NCI-H2029 (cell line): ENCODE measurements around the gene CDH5.
A peak's percentile ranks its signal among the peaks of the same experiment; 100 is the strongest.

Source experiments
- DNase-seq: peaks from one replicate; lab custom pipeline; 2025; lab: John Stamatoyannopoulos, UW

CDH5 gene

DNA sequence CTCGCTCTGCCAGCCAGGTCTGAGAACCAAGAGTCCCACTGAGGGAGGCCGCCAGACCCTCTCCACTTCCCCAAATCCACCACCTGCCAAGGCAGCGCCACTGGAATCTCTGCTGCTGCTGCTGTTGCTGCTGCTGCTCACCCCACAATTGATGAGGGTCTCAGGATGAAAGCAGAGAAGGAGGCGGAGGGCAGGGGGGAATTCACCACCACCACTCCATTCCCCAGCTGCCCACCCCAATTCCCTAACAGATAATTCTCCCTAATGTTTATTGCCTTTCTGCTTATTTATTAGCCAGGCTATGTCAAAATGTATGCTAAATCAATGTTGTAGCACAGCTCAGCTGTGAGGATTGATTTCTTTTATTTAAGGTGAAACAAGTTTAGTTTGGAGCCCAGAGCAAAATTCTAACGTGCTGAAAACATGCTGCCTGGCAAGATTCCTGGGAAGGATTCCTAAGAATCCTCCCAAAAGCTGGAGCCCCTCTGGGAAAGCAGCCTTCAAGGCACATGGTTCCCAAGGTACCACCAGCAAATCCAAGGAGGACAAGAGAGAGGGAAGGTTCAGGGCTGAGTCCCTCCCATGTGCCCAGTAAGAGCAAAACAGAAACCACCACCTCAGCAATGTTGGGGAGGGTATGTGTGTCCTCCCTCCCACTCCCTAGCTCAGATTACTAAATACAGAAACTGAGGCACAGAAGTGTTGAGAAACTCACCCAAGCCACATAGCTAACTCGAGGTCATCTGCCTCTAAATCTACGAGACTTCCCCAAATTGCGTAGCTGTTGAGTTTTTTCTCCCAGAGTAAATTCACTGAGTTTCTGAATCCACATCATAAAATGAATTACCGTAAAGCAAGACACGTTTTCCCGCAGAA, 12.2 kb upstream of the CDH5 start:
- no peak for DNase-seq

DNA sequence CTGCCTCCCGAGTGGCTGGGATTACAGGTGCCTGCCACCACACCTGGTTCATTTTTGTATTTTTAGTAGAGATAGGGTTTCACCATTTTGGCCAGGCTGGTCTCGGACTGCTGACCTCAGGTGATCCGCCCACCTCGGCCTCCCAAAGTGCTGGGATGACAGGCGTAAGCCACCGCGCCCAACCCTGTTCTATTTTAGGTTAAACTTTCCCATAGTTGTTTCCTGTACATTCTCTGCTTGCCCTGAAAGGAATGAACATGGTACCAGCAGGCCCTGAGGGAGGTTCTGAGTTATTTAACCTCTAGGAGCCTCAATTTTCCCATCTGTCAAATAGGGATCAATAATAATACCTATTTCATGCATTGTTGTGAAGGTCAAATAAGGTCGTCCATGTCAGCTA, 11.0 kb upstream of the CDH5 start:
- no peak for DNase-seq

DNA sequence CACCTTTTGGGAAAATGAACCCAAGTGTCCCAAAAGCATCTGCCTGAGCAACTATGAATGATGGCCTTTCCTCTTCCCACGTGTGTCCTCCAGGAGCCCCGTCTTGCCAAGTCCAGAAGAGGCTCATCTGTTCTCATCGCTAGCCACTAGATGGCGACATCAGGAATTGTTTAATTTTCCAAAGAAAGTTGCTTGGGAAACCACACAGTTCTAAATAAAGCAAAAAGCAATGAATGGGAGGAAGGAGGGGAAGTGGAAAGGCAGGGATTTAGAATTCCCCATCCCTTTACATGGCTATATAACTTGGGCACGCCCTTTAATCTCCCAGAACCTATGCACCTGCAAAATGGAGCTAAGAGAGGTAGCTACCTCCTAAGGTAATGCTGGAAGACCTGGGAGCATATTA, 9.0 kb upstream of the CDH5 start:
- DNase-seq: no peak

DNA sequence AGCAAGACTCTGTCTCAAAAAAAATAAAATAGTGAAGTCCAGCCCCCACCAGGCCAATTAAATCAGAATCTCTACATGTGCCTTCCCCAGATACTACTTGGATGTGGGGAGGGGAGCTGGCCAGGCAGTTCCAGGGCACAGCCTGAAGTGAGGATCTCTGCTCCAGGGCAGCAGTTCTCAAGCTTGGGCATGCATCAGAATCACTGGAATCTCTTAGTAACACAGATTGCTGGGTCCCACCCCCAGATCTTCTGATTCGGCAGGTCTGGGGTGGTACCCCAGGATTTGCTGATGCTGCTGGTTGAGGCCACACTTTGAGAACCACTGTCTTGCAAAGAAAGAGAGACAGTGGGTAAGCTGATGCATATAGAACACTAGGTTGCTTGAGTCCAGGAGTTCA, 8.3 kb upstream of the CDH5 start:
- no peak for DNase-seq

GRCh38 chr16:66359012-66359411, 7.5 kb upstream of the CDH5 start:
- DNase-seq: no peak

GRCh38 chr16:66359811-66360608, 6.5 kb upstream of the CDH5 start:
- peak; percentile 23 for DNase-seq

DNA sequence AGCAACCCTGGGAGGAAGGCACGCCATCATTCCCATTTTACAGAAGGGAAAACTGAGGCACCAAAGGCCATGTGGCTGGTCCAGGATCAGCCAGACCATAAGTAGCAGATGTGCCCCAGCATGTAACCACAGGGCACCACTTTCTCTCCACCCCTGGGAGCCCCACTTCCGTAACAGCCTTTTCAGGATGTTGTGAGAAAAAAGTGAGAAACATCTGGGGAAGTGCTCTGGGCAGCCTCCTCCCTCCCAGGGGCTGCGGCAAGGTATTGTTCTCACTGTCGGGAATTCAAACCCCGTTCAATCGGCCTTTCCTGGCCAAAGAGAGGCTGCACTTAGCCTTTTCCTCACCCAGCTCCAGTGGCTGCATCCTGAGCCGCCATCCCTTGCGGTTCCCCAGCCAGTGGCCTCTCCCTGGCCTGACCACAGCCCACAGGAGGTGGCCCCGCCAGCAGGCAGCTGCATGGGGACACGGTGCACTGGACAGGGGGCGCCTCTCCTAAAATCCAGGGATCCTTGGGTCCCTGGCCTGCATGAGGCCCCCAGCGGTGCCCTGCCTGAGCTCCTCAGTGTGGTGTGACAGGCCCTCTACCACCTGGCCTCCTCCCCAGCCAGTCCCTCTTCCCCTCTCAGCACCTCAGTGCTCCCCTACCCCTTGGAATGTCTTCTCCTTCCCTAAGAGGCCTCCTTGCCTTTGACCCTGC, 5.7 kb upstream of the CDH5 start:
- DNase-seq: no peak

GRCh38 chr16:66361604-66362135, 4.8 kb upstream of the CDH5 start:
- no peak for DNase-seq

- no peak for DNase-seq
Measured at GRCh38 chr16:66363211-66363777, 3.2 kb upstream of the CDH5 start.

GRCh38 chr16:66364117-66364958, 2.2 kb upstream of the CDH5 start:
- DNase-seq: no peak

DNA sequence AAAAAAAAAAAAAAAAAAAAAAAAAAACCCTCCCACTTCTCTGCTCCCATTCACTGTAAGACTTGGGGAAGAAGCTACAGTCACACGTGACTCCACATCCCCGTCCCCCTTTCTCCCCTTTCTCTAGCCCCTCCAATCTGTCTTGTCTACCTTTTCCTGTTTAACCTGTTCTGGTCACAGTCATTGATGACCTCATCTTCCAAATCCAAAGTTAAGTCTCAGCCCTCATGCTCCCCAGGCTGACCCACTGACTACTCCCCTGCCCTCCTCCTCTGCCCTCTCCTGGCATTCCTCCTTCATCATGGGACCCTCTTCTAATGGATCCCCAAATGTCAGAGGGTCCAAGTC, 1.6 kb upstream of the CDH5 start:
- DNase-seq: no peak

- no peak for DNase-seq
Measured at GRCh38 chr16:66365651-66366050, 840 bp upstream of the CDH5 start.

- no peak for DNase-seq
Measured at GRCh38 chr16:66367968-66368891, 1.7 kb downstream of the CDH5 start.

- no peak for DNase-seq
Measured at GRCh38 chr16:66369055-66369592, 2.6 kb downstream of the CDH5 start.

DNA sequence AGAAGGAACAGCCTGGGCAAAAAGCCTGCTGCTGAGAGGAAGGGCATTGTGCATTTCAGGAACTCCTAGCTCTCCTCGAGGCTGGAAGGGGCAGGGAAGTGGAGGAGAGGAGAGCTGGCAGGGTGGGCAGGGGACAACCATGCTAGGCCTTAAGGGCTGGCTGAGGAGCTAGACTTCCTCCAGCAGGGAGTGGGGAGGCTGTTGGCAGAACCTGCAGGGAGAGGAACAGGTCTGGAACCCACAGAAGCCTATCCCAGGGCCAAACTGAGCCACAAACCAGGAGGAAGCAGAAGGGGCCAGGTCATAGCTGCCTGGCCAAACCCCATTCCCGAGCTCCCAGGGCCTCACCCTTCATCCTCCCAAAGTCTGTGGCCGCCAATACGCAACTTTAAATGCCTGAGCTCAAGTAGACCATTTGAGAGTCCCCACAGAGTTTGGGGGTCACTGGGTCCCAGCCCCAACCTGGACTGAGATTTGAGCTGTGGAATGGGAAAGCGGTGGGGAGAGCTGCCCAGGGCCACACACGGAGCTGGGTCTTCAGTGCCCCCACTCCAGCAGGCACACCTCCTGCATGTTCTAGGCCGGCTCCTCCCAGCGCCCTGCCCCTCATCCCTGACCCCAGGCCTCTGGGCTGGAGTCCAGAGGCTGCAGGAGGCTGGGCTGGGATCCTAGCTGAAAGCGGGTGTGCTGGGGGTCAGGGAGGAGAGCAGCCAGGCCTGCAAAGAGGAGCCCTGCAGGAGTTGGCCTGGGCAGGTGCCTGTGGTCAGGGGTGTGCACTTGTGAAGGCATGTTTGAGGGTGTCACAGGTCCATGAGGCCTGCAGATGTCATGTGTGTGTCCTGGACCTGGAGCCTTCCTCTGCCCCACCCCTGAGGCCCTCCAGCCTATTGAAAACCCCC, 4.5 kb downstream of the CDH5 start:
- DNase-seq: no peak

DNA sequence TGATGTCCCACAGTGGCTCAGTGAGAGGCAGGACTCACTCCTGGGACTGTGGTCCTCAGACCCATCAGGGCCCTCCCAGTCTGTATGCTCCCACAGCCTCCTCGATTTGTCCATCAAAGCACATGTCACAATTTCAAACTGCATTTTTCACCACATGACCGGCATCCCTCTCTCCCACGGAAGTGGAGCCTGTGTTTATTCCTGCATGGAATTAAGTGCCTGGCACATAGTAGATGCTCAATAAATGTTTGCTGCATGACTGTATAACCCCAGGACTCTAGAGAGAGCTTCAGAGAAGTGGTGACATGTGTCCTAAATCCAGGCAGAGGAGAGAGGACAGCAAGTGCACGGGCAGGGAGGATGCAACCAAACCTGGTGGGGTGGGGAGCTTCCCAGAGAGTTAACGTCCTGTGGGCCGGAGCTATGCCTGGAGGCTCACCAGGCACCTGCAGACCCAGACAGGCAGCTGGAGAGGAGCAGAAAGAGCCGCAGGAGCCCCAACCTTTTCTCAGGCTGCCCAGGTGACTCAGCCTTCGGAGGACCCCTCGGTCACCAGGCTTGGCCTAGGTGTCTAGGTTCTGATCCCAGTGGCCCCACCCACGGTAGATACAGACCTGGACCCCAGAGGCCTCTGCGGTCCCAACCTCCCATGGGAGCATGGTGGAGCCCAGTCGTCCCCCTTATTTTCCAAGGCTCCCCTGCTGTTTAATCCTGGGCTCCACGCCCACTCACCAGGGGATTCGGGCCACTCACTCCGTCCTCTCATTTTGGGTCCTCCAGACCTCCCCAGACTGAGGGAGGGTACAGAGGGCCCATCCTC, 5.8 kb downstream of the CDH5 start:
- no peak for DNase-seq

DNA sequence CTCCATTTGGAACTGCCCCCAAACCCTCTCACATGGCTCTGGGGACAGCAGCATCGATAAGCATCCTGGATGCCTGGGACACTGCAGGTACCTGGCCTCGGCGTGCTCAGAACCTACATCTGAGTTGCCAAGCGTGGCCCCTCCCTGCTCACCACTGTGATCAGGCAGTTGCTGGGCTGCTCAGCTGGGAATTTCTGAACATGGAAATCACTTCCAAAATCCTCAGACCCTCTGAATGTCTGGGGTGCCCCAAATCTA, 6.3 kb downstream of the CDH5 start:
- no peak for DNase-seq

GRCh38 chr16:66373667-66374066, 7.2 kb downstream of the CDH5 start:
- no peak for DNase-seq
